Fibroblast of the aortic adventitia (primary cell): ENCODE results near the gene EME1. TPM values are rescaled to one million over a fixed set of nuclear protein-coding genes. Genes with fewer than 3 reads are reported as not detected.
A peak's percentile ranks its signal among the peaks of the same experiment; 100 is the strongest.

Source experiments
- DNase-seq: peaks from one replicate; pipeline ENCODE4 v3.0.0-alpha.2; 2010; ENCODE audit warnings: low read depth
- H3K4me3 ChIP-seq: 2 replicates; pipeline ENCODE4 v1.5.1; 2011; ENCODE audit warnings: low read depth, mild to moderate bottlenecking, control low read depth, low read length, moderate library complexity
- total RNA-seq: library from RNA; depleted of rRNA; stranded (reverse); fragments of >200 nt; gene quantifications from 2 replicates; pipeline ENCODE4 v1.2.3, GENCODE V29; 2012; ENCODE audit warnings: low replicate concordance
- TF ChIP-seq, protein P1 (sequence below): IDR thresholded peaks from 2 replicates; pipeline ENCODE4 v1.5.1; 2011; ENCODE audit warnings: mild to moderate bottlenecking, low read length, control low read depth, inconsistent platforms; ENCODE audit not compliant: insufficient read depth

Gene EME1
- total RNA-seq, 1 donor = 9.1 TPM

DNA sequence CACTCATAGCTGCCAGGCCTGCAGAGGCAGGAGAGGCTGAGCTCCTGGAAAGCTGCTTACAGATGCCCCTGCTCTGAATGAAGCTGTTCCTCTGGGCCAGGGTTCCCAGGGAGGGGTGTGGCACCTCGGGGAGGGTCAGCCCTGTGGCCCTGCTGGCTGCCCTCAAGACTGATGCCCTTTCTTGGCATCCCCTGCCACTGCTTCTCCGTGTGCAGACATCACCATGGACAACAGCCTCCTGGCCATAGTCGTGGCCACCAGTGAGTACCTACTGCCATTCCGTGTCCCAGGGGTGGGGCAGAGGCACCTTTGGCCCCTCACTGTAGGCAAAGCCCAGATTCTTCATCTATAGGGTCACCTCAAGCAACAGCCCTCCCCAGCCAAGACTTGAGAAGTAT, 9.0 kb upstream of the EME1 start:
- TF ChIP-seq, protein P1, sequence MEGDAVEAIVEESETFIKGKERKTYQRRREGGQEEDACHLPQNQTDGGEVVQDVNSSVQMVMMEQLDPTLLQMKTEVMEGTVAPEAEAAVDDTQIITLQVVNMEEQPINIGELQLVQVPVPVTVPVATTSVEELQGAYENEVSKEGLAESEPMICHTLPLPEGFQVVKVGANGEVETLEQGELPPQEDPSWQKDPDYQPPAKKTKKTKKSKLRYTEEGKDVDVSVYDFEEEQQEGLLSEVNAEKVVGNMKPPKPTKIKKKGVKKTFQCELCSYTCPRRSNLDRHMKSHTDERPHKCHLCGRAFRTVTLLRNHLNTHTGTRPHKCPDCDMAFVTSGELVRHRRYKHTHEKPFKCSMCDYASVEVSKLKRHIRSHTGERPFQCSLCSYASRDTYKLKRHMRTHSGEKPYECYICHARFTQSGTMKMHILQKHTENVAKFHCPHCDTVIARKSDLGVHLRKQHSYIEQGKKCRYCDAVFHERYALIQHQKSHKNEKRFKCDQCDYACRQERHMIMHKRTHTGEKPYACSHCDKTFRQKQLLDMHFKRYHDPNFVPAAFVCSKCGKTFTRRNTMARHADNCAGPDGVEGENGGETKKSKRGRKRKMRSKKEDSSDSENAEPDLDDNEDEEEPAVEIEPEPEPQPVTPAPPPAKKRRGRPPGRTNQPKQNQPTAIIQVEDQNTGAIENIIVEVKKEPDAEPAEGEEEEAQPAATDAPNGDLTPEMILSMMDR = no peak
- DNase-seq = no peak
- H3K4me3 ChIP-seq = no peak overlapping the region

DNA sequence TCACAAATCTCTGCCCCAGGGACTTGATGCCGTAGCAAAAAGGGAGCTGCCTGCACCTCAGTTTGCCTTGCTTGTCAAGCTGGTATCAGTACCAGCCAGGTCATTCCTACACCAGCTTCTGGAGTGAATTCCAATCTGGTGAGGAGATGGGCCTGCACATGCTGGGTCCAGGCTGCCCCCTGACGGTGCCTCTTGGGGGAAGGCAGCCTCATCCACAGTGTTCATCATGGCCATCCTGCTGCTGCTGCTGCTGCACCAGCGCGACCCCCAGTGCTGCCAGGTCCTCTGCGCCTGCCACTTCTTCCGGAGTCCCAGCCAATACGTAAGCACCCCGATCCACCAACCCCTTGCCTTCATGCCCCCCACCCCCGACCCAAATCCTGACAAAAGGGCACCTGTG, 8.3 kb upstream of the EME1 start:
- TF ChIP-seq, protein P1 = no peak
- no peak overlapping the region for H3K4me3 ChIP-seq
- no peak for DNase-seq

DNA sequence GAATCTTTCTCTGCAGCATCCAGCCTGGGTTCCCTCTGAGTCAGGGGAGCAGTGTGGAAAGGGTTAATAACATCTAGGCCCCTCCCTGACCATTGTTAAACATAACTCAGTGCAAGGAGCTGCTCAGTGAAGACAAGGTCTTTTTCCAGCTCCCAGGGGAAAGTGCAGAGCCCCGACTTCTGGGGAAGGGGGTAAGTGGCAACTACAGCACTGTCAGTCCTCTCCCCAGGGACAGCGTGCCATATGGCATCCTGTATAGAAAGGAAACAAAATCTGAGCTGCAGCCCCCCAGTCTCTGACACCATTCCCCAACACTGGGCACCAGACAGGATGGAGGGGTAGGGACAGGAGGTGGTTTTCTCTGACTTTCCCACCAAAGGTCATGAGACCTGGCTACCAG, 7.9 kb upstream of the EME1 start:
- TF ChIP-seq, protein P1 = no peak
- DNase-seq = no peak
- H3K4me3 ChIP-seq = no peak overlapping the region

DNA sequence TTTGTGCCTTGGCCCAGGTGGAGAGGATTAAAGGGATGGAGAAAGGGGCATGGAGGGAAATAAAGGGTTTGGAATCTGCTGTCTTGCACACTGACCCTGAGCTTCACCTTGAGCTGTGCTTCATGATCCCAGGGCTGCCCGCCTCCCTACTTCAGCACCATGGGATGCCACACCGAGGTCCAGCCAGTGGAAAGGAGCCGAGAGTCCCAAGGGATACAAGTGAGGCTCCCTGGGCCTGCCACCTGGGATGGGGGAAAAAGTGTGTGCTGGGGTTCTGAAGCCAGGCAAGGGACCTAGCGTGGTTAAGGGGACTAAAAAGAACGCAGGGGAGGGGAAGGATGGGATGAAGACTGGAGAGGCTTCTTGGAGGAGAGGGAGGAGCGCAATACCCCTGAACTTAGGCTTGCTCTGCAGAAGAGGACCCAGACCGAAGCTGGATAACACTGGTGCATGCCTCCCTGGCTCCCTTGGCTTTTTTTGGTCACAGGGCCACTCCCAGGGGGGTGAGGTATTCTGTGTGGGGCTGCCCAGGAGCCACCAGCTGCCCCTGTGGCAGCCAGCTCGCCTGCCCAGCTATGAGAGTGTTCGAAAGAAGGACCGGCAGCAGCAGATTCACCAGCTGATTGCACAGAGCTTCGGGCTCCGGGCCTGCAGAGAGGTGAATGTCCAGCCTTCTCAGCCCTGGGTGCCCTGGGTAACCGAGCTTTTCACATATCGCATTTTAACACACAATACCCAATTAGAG, 7.2 kb upstream of the EME1 start:
- TF ChIP-seq, protein P1 = no peak
- no peak overlapping the region for H3K4me3 ChIP-seq
- DNase-seq = no peak

DNA sequence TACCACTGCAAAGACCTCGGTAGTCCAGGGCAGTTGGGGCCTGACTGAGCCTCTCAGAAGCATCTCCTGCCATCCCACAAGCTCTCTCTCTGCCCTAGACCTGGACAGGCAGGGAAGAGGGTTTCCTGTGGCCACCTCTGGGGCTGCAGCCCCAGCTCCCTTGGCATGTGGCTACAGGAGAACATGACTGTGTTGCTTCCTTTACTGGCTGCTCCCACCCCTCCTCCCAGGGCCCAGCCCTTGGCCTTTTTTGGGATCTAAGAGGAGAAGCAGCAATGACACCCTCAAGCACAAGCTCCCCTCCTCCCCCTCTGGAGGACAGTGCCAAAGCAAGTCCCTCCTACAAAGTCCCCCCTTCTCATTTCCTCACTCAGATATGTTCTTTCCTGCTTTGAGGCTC, 5.6 kb upstream of the EME1 start:
- no peak overlapping the region for H3K4me3 ChIP-seq
- TF ChIP-seq, protein P1 = no peak
- DNase-seq = no peak

DNA sequence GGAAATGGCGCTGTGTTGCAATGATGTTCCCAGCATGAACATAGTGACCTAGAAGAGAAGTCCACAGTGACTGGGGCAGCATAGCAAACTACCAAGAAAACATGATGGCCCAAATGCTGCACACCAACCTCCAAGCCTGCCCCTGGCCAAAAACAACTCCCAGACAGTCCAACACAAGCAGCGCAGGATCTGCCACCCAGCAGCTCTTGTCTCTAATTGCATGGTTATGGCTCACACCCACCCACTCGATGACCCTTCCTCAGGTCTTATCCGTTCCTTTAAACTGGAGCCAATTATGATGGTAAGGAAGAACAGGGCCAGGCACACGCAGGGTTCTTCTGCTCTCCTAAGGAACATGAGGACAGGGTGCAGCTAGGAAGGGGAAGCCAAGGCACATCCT, 3.0 kb upstream of the EME1 start:
- TF ChIP-seq, protein P1 = no peak
- H3K4me3 ChIP-seq = no peak overlapping the region
- DNase-seq = no peak

DNA sequence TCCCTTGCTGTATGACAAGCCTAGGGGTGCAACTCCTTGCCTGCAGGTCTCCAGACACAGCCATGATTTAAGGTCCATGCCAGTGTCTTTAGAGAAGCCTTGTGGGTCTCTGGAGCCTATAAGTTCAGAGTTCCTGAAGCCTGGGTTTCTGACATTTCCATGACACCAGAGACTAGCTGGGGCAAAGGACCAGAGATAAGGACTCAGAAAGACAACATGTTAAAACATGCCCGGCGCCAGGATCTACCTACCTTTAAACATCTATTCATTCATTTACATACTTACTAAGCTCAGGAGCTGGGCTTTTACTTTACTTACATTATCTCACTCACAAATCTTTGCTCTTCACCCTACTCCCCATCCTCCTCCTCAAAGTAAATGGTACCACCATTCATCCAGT, 1.5 kb upstream of the EME1 start:
- no peak for DNase-seq
- TF ChIP-seq, protein P1 = no peak
- peak overlapping the region; percentile 100 for H3K4me3 ChIP-seq
